ENCODE results near the gene AHRR. TPM values are rescaled to one million over a fixed set of nuclear protein-coding genes. Genes with fewer than 3 reads are reported as not detected.

Gene AHRR
- total RNA-seq, 1 donor from 2014 or later = 4.5 TPM

- peak; percentile 69 for DNase-seq (ENCODE audit: low spot score)
These were observed 132.4 kb downstream of the AHRR start for GRCh38 chr5:453725-454481.

- peak; percentile 82 for DNase-seq (ENCODE audit: low spot score)
These were observed 133.4 kb downstream of the AHRR start for GRCh38 chr5:454936-455335.

GRCh38 chr5:455806-456205 is 134.3 kb downstream of the AHRR start:
- DNase-seq (ENCODE audit: low spot score) = peak; percentile 26

GRCh38 chr5:456351-457194 is 135.1 kb downstream of the AHRR start:
- DNase-seq (ENCODE audit: low spot score) = peak; percentile 79

GRCh38 chr5:457195-457961 is 135.9 kb downstream of the AHRR start:
- peak; percentile 82 for DNase-seq (ENCODE audit: low spot score)

- DNase-seq (ENCODE audit: low spot score) = peak; percentile 65
These were observed 137.2 kb downstream of the AHRR start for GRCh38 chr5:458547-459353.

- peak; percentile 73 for DNase-seq (ENCODE audit: low spot score)
These were observed 138.2 kb downstream of the AHRR start for GRCh38 chr5:459562-460272.

GRCh38 chr5:460273-460625 is 138.7 kb downstream of the AHRR start:
- DNase-seq (ENCODE audit: low spot score) = peak; percentile 65

GRCh38 chr5:462051-462481 is 140.6 kb downstream of the AHRR start:
- DNase-seq (ENCODE audit: low spot score) = peak; percentile 84

GRCh38 chr5:463301-463700 is 141.8 kb downstream of the AHRR start:
- peak; percentile 11 for DNase-seq (ENCODE audit: low spot score)

- DNase-seq (ENCODE audit: low spot score) = peak; percentile 41
These were observed 142.4 kb downstream of the AHRR start for GRCh38 chr5:463952-464351.

GRCh38 chr5:464446-464842 is 142.9 kb downstream of the AHRR start:
- peak; percentile 59 for DNase-seq (ENCODE audit: low spot score)

- peak; percentile 82 for DNase-seq (ENCODE audit: low spot score)
These were observed 143.5 kb downstream of the AHRR start for GRCh38 chr5:464843-465590.

- DNase-seq (ENCODE audit: low spot score) = peak; percentile 79
These were observed 144.3 kb downstream of the AHRR start for GRCh38 chr5:465591-466403.

- DNase-seq (ENCODE audit: low spot score) = peak; percentile 82
These were observed 145.3 kb downstream of the AHRR start for GRCh38 chr5:466661-467310.

GRCh38 chr5:468401-468800 is 146.9 kb downstream of the AHRR start:
- peak; percentile 85 for DNase-seq (ENCODE audit: low spot score)

- DNase-seq (ENCODE audit: low spot score) = peak; percentile 73
These were observed 148.4 kb downstream of the AHRR start for GRCh38 chr5:469752-470483.
